Neural cell (in vitro differentiated cells): ENCODE measurements around the gene GINS2. TPM values are rescaled to one million over a fixed set of nuclear protein-coding genes. Genes with fewer than 3 reads are reported as not detected.

ENCODE experiments used
- H2AFZ ChIP-seq: fragments of 200-600, 300-800 bp; sonication (generic), shearing (Covaris generic); 2 replicates; pipeline ENCODE4 v1.6.0; 2014; ENCODE audit warnings: low read depth, mild to moderate bottlenecking, antibody characterized with exemption, low read length, moderate library complexity
- H3F3A ChIP-seq: fragments of 200-600 bp; shearing (Covaris generic); 2 replicates; pipeline ENCODE4 v1.6.1; 2016; ENCODE audit warnings: mild to moderate bottlenecking, moderate library complexity, mixed read lengths, antibody characterized with exemption, low read length; ENCODE audit not compliant: insufficient read depth, poor library complexity, severe bottlenecking
- H3K27ac ChIP-seq: fragments of 200-600, 300-800 bp; sonication (generic), shearing (Covaris generic); 2 replicates; pipeline ENCODE4 v1.5.1; 2014; ENCODE audit warnings: mild to moderate bottlenecking, low read length, moderate library complexity
- H3K27me3 ChIP-seq: fragments of 300-800, 200-600 bp; sonication (generic), shearing (Covaris generic); 2 replicates; pipeline ENCODE4 v1.6.0; 2014; ENCODE audit warnings: mild to moderate bottlenecking, low read depth, low read length, moderate library complexity; ENCODE audit not compliant: insufficient read depth
- H3K36me3 ChIP-seq: fragments of 300-800, 200-600 bp; sonication (generic), shearing (Covaris generic); 2 replicates; pipeline ENCODE4 v1.5.1; 2014; ENCODE audit warnings: mild to moderate bottlenecking, antibody characterized with exemption, low read length, moderate library complexity; ENCODE audit not compliant: insufficient read depth
- H3K4me2 ChIP-seq: fragments of 300-800, 200-600 bp; sonication (generic), shearing (Covaris generic); 2 replicates; pipeline ENCODE4 v1.6.0; 2014; ENCODE audit warnings: mild to moderate bottlenecking, low read length
- H3K4me3 ChIP-seq: fragments of 300-800, 200-600 bp; sonication (generic), shearing (Covaris generic); 2 replicates; pipeline ENCODE4 v1.5.1; 2014; ENCODE audit warnings: mild to moderate bottlenecking, low read length, moderate library complexity
- H3K79me2 ChIP-seq: fragments of 200-600 bp; shearing (Covaris generic); replicated peaks from 2 replicates; pipeline ENCODE4 v1.6.0; 2014; ENCODE audit warnings: mild to moderate bottlenecking, low read length, moderate library complexity; ENCODE audit not compliant: insufficient read depth
- H3K9ac ChIP-seq: fragments of 300-800, 200-600 bp; sonication (generic), shearing (Covaris generic); 2 replicates; pipeline ENCODE4 v1.6.1; 2016; ENCODE audit warnings: mild to moderate bottlenecking, low read length, mixed read lengths
- H3K9me2 ChIP-seq: fragments of 200-600 bp; shearing (Covaris generic); 2 replicates; pipeline ENCODE4 v1.6.1; 2016; ENCODE audit warnings: mild to moderate bottlenecking, low read length, mixed read lengths; ENCODE audit not compliant: insufficient read depth
- H3K9me3 ChIP-seq: fragments of 200-600, 300-800 bp; sonication (generic), shearing (Covaris generic); 2 replicates; pipeline ENCODE4 v1.6.1; 2016; ENCODE audit warnings: mild to moderate bottlenecking, mixed run types, low read length, moderate library complexity, mixed read lengths
- H4K20me1 ChIP-seq: fragments of 200-600 bp; shearing (Covaris generic); 2 replicates; pipeline ENCODE4 v1.6.1; 2016; ENCODE audit warnings: mild to moderate bottlenecking, mixed run types; ENCODE audit not compliant: insufficient read depth
- EP300 ChIP-seq: fragments of 450-650 bp; conservative IDR thresholded peaks from 2 replicates; pipeline ENCODE4 v1.6.1; 2014; ENCODE audit warnings: antibody characterized with exemption, mild to moderate bottlenecking, moderate library complexity; ENCODE audit not compliant: poor library complexity, severe bottlenecking
- EZH2 ChIP-seq: fragments of 200-600, 300-800 bp; shearing (Covaris generic), sonication (generic); IDR thresholded peaks from 2 replicates; pipeline ENCODE4 v1.6.1; 2014; ENCODE audit warnings: antibody characterized with exemption, low read length, borderline replicate concordance, mild to moderate bottlenecking; ENCODE audit not compliant: insufficient read depth, poor library complexity, severe bottlenecking
- MXI1 ChIP-seq: fragments of 450-650 bp; conservative IDR thresholded peaks from 2 replicates; pipeline ENCODE4 v1.6.1; 2014; ENCODE audit warnings: antibody characterized with exemption, mild to moderate bottlenecking; ENCODE audit not compliant: poor library complexity, severe bottlenecking
- POLR2AphosphoS5 ChIP-seq: IDR thresholded peaks from 2 replicates; pipeline ENCODE4 v1.6.1; 2012
- RAD21 ChIP-seq: fragments of 450-650 bp; conservative IDR thresholded peaks from 2 replicates; pipeline ENCODE4 v1.6.1; 2014; ENCODE audit warnings: antibody characterized with exemption, mild to moderate bottlenecking, moderate library complexity
- SMC3 ChIP-seq: fragments of 450-650 bp; conservative IDR thresholded peaks from 2 replicates; pipeline ENCODE4 v1.6.1; 2014; ENCODE audit warnings: antibody characterized with exemption, mild to moderate bottlenecking, moderate library complexity; ENCODE audit not compliant: poor library complexity
- TAF1 ChIP-seq: IDR thresholded peaks from 2 replicates; pipeline ENCODE4 v1.6.1; 2012; ENCODE audit warnings: low read depth
- polyA plus RNA-seq: library from polyadenylated mRNA; depleted of rRNA; stranded (reverse); fragments of >200 nt; gene quantifications from 2 replicates; pipeline ENCODE4 v1.2.3, GENCODE V29; 2014
- TF ChIP-seq, protein P1 (sequence below): IDR thresholded peaks from 2 replicates; pipeline ENCODE4 v1.6.1; 2012; ENCODE audit warnings: borderline replicate concordance
- TF ChIP-seq, protein P2 (sequence below): fragments of 450-650 bp; IDR thresholded peaks from 2 replicates; pipeline ENCODE4 v1.5.1; 2014; ENCODE audit warnings: antibody characterized with exemption, mild to moderate bottlenecking, moderate library complexity; ENCODE audit not compliant: poor library complexity, severe bottlenecking

Gene GINS2
- polyA plus RNA-seq, 1 donor from 2014 or later, result 9.2 TPM

GRCh38 chr16:85661740-85662481 is 26.8 kb downstream of the GINS2 start:
- Histone ChIP-seq H3K27me3 (no peaks in the 10 kb centered on the region), H3K4me3 (no peak overlapping the region), H3K4me2 (no peak overlapping the region), H3K27ac (no peak overlapping the region), H2AFZ (no peak overlapping the region), H4K20me1 (no peaks in the 10 kb centered on the region), H3K79me2 (no peaks in the 10 kb centered on the region), H3K36me3 (peaks cover 11% of the 10 kb centered on the region), H3F3A (no peaks in the 10 kb centered on the region), H3K9ac (no peak overlapping the region), H3K9me3 (no peaks in the 10 kb centered on the region), H3K9me2 (no peaks in the 10 kb centered on the region)
- TF ChIP-seq EP300 (no peak), RAD21 (no peak)
- TF ChIP-seq, protein P1, sequence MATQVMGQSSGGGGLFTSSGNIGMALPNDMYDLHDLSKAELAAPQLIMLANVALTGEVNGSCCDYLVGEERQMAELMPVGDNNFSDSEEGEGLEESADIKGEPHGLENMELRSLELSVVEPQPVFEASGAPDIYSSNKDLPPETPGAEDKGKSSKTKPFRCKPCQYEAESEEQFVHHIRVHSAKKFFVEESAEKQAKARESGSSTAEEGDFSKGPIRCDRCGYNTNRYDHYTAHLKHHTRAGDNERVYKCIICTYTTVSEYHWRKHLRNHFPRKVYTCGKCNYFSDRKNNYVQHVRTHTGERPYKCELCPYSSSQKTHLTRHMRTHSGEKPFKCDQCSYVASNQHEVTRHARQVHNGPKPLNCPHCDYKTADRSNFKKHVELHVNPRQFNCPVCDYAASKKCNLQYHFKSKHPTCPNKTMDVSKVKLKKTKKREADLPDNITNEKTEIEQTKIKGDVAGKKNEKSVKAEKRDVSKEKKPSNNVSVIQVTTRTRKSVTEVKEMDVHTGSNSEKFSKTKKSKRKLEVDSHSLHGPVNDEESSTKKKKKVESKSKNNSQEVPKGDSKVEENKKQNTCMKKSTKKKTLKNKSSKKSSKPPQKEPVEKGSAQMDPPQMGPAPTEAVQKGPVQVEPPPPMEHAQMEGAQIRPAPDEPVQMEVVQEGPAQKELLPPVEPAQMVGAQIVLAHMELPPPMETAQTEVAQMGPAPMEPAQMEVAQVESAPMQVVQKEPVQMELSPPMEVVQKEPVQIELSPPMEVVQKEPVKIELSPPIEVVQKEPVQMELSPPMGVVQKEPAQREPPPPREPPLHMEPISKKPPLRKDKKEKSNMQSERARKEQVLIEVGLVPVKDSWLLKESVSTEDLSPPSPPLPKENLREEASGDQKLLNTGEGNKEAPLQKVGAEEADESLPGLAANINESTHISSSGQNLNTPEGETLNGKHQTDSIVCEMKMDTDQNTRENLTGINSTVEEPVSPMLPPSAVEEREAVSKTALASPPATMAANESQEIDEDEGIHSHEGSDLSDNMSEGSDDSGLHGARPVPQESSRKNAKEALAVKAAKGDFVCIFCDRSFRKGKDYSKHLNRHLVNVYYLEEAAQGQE, result no peak

DNA sequence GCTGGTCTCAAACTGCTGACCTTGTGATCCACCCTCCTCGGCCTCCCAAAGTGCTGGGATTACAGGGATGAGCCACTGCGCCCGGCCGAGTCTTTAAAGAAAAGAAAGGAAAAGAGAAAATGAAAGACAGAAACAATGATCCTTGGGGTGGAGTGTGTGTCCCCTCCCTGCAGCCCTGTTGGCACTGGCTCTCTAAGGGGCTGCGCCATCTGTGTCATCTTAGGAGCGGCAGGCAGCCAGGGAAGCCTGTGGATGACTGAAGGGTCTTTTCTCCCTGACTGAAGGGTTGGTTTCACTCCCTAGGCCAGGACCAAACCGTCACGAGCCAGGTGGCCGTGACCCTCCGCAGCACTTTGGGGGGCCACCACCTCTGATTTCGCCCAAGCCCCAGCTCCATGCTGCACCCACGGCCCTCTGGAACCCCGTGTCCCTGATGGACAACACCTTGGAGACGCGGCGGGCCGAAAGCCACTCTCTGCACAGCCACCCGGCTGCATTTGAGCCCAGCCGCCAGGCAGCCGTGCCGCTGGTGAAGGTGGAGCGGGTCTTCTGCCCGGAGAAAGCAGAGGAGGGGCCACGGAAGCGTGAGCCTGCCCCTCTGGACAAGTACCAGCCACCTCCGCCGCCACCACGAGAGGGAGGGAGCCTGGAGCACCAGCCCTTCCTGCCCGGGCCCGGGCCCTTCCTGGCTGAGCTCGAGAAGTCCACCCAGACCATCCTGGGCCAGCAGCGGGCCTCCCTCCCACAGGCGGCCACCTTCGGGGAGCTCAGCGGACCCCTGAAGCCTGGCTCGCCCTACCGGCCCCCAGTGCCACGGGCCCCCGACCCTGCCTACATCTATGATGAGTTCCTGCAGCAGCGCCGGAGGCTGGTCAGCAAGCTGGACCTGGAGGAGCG is 27.7 kb downstream of the GINS2 start:
- Histone ChIP-seq H3K9me3 (no peaks in the 10 kb centered on the region), H3K4me2 (no peak overlapping the region), H3K9me2 (no peaks in the 10 kb centered on the region), H3K36me3 (peaks cover 9% of the 10 kb centered on the region), H3K9ac (no peak overlapping the region), H3K27ac (no peak overlapping the region), H3K27me3 (no peaks in the 10 kb centered on the region), H2AFZ (no peak overlapping the region), H3K79me2 (no peaks in the 10 kb centered on the region), H3F3A (no peaks in the 10 kb centered on the region), H3K4me3 (no peak overlapping the region), H4K20me1 (no peaks in the 10 kb centered on the region)
- no peak for TF ChIP-seq POLR2AphosphoS5
- TF ChIP-seq, protein P1, result no peak
- no peak for TF ChIP-seq EZH2
- TF ChIP-seq, protein P2, sequence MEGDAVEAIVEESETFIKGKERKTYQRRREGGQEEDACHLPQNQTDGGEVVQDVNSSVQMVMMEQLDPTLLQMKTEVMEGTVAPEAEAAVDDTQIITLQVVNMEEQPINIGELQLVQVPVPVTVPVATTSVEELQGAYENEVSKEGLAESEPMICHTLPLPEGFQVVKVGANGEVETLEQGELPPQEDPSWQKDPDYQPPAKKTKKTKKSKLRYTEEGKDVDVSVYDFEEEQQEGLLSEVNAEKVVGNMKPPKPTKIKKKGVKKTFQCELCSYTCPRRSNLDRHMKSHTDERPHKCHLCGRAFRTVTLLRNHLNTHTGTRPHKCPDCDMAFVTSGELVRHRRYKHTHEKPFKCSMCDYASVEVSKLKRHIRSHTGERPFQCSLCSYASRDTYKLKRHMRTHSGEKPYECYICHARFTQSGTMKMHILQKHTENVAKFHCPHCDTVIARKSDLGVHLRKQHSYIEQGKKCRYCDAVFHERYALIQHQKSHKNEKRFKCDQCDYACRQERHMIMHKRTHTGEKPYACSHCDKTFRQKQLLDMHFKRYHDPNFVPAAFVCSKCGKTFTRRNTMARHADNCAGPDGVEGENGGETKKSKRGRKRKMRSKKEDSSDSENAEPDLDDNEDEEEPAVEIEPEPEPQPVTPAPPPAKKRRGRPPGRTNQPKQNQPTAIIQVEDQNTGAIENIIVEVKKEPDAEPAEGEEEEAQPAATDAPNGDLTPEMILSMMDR, result no peak
- TF ChIP-seq TAF1, result no peak
- no peak for TF ChIP-seq SMC3
- TF ChIP-seq RAD21, result no peak
- no peak for TF ChIP-seq EP300
- TF ChIP-seq MXI1, result no peak
